Stimulated activated naive CD4-positive, alpha-beta T cell treated with Interleukin-2 at 50 U/mL for 16 hours (primary cell): ENCODE data around the gene PEF1.
A peak's percentile ranks its signal among the peaks of the same experiment; 100 is the strongest.

Experiments used
- DNase-seq: peaks from one replicate; lab custom pipeline; 2025; lab: John Stamatoyannopoulos, UW

The PEF1 gene, protein sequence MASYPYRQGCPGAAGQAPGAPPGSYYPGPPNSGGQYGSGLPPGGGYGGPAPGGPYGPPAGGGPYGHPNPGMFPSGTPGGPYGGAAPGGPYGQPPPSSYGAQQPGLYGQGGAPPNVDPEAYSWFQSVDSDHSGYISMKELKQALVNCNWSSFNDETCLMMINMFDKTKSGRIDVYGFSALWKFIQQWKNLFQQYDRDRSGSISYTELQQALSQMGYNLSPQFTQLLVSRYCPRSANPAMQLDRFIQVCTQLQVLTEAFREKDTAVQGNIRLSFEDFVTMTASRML

DNA sequence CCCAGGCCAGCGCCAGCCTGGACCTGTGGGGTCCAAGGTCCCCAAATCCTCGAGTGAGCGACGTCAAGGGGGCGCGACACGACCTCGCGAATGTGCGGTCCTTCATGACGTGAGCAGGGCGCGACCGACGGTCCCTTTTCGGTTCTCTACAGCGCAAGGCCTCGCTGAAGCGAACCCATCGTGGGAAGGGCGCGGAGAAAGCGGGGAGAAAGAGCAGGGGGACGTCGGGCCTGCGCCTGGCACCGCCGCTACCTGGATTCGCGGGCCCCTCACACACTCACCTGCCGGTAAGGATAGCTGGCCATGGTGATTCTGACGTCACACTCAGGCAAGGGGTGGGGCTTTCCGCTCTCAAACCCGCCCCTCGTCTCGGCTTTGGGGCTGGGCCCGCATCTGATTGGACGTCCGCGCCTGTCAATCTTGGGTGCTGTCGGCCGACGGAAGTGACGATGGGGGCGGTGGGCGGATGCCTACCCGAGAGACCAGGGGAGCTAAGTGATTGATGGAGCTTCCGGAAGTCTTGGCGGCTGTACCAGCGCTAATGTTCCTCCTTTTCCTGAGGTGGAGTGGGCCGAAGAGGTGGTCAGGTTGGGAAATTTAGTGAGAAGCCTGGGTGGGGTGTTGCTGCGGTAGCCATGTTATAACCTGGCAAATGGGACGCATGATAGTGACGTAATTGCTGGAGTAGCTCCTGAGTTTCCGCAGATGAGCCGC, at the start of gene PEF1:
Gene PEF1, minus strand, starts transcription at position 317 of the 714 bp plus-strand sequence. Its CDS starts 12 bp downstream, at position 305.
- DNase-seq, result peak; percentile 99

DNA sequence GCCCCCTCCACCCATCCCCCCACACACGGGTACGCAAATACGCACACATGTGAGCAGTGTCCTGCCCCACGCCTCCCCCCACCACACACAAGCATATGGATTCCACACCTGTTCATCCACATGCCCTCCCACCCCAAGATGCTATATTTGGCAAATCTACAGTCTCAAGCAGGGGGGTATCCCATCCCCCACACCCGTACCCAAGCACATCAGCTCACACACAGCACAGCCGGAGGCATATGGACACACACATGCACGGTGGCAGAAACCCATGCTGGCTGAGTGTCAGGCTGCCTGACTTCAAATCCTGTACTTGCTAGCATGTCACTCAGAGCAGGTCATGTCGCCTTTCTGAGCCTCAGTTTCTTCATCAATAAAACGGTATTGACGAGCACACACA, 48.6 kb upstream of the PEF1 start:
- DNase-seq, result no peak

DNA sequence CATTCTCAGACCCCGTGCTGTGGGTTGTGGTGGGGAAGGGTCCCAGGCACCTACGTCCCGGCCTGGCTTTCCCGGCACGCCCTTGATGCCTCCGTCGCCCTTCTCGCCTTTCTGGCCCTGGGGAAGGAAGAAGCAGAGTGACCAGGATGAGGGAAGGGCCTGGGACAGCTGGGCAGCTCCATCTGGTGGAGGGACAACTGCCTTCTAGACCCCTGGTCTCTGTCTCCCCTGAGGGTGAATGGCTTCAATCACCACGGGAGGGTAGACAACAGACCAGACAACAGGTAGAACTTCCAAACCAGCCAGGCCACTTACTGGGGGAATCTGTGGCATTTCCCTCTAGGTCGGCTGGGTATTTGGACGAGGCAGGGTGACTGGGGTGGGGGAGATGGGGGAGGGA, 47.3 kb upstream of the PEF1 start:
- DNase-seq, result no peak

DNA sequence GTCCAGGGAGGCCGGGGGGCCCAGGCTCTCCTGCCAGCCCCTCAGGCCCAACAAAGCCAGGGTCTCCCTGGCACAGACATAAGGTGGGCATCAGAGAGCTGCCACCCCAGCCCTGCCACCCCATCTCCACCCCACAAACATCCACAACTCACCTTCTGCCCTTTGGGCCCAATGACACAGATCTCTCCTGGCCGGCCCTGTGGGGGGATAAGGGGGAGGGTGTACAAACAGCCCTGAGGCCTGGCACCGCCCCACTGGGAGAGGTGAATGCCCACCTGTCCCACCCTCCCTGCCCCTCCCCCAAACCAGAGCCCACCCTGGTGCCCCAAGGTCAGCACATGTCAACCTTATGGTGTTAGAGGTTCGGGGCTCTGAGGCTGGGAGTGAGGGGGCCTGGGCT, 46.8 kb upstream of the PEF1 start:
- no peak for DNase-seq

DNA sequence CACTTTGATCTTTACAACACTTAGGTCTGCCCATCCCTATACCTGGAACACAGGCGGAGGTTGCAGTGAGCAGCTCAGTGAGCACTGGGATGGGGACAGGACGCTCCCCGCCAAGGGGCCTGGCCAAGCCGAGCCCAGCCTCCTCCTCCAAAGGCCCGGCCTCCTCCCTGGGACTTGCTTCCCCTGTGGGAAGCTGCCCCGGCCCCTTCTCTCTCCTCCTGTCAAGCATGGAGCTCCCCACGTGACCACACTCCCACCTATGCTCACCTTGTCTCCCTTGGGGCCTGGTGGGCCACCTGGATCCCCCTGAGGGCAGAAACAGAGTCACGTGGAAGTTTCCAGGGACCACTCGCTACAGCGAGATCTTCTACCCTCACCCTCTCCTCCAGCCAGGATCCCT, 46.2 kb upstream of the PEF1 start:
- no peak for DNase-seq

DNA sequence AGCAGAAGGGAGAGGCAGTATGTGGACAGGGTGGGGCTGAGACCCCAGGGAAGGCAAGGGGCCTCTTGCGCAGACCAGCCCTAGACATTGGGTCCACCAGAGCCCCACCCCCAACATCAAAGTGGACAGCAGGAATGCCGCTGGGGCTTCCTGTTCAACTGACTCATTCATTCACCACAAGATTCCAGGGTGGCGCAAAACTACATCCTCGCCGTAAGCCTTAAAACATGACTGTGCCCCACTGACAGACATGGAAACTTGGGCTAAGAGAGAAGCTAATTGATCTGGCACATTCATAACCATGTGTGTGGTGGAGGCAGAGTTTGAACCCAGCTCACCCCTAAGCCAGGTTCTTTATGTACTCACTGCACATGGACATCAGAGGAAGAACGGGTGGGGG, 45.2 kb upstream of the PEF1 start:
- DNase-seq, result no peak

DNA sequence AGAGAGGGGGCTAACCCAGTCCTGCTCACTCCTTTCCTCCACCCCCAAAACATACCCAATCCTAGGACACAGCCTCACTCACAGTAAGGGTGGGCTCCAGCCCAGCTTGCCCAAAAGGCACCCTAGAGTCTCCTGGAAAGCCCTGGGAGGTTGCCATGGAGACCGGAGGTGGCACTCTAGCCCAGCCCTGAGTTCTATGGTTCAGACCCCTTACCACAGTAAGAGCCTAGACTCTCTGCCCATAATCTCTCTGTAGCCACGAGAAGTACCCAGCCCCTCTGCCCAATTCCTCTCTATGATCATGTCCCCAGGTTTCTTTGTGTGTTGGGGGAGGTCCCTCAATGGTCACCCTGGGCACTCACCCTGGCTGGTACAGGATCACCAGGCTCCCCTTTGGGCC, 44.7 kb upstream of the PEF1 start:
- DNase-seq, result no peak

DNA sequence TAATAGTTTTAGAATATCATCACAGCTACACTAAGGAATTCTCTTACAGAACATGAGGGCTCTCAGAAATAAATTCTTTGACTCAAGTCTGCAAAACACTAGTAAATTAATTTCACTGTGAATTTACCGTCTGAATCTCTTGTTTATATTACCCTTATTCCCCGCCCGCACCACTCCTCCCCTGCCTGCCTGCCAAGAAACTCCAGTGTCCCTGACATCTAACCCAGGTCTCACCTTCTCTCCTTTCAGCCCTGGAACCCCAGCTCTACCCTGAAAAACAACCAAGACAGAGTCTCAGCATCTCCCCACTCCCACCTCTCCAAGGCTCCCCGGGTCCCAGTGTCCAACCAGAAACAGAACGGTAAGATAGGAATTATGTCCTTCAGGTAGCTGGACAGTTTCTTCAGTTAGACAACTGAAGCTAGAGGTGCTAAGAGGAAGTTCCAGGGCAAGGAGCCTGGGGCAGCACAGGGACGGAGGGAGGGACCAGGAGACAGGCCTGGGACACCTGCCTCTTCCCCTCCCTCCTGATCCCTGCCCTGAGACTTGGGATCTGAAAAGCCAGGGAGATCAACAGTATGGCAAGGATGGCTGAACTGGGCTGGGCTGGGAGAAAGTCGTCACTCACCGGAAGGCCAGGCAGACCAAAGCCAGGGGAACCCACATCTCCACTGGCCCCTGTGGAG, 43.7 kb upstream of the PEF1 start:
- DNase-seq, result no peak

DNA sequence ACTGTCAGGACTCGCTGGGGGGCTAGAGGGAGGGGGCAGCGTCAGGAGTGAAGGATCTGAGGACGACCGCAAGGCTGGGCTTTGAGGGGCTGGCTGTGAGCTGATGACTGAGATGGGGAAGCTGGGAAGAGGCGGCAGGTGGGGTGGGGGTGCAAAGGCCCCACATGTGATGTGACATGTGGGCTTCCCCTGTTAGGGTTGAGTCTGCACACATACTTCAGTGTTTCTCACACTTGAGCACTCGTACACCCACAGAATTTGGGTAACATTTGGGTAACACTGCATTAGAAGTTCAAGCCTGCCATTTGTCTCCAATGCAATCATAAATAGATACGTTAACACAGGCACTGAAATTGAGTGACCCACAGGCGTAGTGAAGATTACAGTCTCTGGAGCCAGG, 42.9 kb upstream of the PEF1 start:
- DNase-seq, result no peak

DNA sequence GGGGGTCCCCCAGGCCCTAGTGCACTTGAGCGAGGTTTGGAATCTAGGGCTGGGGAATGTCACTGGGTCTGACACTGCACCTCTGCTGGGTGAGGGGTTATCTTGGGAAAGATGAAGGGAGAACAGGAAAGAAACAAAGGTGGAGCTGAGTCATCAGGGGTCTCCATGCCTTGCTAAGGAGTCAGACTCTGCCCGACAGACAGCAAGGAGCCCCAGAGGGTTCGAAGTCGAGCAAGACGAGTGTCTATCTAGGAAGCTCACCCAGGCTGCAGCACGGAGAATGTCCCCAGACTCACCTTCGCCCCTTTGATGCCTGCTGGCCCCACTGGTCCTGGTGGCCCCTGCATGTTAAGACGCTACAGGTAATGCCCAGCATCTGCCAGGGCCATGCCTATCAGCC, 41.1 kb upstream of the PEF1 start:
- no peak for DNase-seq

DNA sequence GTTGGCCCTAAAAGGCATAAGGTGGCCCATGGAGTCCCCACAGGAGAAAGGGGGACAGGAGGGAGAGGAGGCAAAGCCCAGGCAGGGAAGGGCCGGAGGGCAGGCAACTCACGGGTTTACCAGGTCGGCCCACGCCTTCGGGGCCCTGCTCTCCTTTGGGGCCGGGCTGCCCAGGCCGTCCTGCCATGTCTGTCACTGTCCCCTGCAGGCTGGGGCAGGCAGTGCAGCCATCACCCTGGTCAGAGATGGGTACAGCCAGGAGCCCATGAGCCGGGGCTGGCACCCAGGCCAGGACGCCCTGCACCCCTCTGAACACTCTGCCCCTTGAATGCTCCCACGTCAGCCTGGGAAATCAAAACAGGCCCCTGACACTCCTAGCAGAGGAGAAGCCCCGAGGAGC, 39.3 kb upstream of the PEF1 start:
- DNase-seq, result no peak

DNA sequence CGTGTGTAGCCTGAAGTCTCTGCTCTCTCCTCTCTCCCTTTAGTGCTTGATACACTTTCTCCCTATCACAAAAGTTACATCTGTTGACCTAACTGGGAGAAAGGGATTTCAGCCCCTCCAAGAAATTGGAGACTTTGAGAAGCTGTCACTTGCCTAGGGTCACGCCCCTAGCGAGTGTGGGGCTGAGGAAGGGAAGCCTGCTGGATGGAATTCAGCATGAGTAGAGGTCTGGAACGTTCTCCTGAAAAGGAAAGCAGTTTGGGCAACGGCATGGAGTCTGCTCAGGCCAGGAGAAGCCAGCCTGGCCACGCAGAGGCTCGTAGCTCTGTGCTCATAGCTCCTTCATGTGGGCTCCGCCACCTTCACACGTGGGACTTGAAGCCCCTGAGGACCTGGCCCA, 36.7 kb upstream of the PEF1 start:
- DNase-seq, result no peak

DNA sequence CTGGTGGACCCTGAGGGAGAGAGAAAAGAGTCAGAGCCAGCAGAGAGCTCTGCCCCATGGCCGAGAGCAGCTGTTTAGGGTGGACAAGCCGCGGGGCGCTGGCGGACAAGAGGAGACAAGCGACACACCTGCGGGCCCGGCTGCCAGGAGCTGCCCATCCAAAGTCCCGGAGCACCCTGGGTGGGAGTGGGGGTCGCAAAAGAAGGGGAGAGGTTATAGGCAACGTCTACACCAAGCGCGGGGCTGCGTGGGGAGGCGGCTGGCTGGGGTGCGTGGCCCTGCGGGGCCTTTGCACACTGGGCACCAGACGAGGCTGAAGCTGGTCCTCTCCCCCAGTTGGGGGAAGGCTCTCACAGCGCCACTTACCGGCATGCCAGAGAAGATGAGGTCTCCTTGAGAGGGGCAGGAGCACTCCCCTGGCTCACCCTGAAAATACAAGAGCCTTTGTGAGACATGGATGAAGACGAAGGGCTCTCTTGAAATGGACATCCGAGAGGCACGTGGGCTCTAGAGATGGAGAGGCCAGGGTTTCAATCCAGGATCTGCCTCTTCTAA, 35.1 kb upstream of the PEF1 start:
- DNase-seq, result no peak

DNA sequence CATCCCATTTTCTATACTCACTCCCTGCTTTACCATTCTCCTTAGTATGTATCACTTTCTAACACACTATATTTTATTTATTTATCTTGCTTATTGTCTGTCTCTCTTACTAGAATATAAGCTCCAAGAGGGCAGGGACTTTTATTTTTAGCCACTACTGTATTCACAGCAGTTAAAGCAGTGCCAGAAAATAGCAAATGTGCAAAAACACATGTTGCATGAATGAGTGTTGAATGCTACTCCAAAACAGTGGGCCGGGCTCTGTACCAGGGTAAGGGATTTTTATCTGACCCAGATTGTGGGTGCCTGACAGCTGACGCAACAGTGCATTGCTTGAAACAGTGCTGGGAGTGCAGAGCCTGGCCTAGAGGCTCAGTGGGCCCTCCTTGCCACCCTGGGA, 34.4 kb upstream of the PEF1 start:
- DNase-seq, result no peak

DNA sequence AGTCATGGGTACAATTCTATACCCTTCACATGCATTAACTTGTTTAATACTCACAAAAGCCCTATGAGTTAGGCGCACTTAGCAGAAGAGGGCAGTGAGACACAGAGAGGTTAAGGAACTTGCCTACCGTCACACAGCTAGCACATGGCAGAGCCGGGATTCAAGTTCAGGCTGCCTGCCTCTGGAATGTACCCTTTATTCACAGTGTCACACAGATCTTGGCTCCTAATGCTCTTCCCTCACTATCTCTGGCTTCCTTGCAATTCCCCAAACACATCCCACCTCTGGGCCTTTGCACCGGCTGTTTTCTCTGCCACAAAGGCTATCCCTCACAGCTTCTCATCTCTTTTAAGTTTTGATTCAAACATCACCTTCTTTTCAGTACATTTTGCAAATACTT, 34.0 kb upstream of the PEF1 start:
- no peak for DNase-seq

DNA sequence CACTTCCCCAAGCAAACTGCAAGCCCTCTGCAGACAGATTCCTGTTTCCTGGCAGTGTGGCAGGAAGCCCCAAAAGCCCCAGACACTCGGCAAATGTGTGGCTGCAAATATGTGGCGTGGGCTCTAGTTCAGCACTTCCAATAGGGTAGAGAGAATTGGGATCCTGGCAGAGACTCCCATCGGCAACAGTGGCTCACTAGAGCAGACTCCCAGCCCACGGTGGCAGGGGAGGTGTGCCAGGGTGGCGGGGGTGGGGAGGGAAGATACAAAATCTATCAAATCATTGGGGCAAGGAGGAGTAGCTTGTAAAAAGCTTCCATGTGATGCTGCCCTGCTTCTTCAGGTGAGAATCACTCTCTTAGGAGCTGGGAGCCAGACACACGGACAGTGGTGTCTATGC, 33.3 kb upstream of the PEF1 start:
- no peak for DNase-seq

DNA sequence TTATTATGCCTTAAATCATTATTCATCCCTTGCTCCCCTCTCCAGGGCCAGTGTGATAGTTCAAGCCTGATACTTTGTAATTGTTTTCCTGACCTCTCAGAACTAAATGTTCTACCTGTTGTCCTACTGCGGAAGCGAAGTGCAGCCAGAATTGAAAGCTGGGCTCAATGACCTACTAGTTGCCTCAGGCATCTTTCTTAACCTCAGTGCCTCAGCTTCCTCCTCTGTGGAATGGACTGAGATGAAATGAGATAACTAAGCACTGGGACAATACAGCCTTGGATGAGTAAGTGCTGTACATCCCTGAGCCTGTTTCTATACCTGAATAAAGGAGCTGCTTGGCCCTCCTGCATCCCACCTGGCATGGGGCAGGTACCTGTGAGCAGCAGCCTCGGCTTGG, 32.7 kb upstream of the PEF1 start:
- DNase-seq, result no peak

DNA sequence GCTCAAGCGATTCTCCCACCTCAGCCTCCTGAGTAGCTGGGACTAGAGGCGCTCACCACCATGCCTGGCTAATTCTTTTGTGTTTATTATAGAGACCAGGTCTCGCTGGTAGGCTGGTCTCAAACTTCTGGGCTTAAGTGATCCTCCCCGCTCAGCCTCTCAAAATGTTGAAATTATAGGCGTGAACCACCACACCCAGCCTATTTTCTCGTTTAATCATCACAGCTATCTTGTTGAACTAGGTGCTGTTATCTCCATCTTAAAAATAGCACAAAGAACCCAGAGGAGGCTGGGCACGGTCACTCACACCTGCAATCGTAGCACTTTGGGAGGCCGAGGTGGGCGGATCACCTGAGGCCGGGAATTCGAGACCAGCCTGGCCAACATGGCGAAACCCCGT, 31.1 kb upstream of the PEF1 start:
- DNase-seq, result no peak

DNA sequence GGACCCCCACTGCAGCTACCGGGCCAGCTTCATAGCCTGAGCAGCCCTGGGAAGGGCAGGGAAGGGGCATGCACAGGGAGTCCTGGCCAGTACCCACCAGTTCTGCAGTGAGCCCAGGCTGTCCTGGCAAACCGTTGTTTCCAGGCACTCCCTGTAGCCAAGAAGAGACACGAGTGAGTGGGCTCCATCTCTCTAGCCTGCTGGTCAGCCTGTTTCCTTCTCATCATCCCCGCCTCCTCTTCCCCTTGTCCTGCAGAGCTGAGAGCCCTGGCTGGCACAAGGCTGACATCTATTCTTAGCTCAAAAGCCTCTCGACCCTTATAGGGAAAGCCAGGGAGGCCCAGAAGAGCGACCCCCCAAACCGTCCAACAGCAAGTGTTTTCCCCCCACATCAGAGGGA, 30.5 kb upstream of the PEF1 start:
- DNase-seq, result no peak

DNA sequence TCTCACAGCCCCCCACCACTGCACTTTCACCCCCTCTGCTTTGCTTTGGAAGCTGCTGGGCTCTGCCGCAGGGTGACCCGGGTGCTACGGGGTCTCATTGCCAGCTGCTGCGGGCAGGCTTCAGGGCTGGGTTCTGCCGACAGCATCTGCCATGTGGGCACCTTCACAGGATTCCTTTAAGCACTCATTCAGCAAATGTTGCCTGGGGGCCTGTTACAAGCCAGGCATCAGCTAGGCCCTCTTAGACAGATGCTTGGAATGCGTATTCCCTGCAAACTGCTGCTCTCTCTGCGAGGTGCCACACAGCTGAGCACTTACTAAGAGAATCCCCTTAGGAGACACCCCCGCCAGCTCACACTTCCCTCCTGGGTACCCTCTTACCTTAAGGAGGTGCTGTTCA, 29.9 kb upstream of the PEF1 start:
- DNase-seq, result no peak

DNA sequence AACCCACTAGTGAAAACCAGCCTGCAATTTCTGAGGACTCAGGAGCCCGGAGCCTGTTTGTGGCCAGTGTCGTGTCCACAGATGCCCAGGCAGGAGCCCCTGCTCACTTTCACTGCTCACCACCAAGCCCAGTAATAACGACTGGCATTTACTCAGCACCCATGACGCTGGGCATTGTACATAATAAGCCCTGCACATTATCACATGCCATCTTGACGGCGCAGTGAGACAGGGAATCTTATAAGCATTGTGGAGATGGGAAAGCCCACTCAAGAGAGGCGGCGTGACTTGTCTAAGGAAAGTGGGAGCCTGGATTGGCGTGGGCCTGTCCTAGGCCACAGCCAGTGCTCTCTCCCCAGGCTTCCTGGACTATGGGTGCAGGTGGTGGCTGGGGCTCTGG, 28.8 kb upstream of the PEF1 start:
- no peak for DNase-seq

DNA sequence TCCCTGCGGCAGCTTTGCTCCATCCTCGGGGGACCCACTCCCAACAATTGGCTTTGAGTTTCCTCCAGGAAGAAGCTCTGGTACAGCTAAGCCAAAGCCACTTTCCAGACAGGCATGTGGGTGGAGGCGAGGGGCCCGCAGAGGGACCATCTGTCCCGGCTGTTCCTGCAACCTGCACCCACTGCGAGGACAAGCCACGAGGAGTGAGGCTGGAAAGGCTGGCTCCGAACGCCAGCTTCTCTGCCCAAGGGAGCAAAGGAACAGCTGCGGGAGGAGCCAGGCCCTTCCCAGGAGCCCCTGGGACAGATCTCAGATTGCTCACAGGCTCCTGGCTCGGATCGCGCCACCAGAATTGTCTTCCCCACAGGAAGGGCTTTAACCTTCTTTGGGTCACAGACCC, 28.3 kb upstream of the PEF1 start:
- DNase-seq, result no peak

DNA sequence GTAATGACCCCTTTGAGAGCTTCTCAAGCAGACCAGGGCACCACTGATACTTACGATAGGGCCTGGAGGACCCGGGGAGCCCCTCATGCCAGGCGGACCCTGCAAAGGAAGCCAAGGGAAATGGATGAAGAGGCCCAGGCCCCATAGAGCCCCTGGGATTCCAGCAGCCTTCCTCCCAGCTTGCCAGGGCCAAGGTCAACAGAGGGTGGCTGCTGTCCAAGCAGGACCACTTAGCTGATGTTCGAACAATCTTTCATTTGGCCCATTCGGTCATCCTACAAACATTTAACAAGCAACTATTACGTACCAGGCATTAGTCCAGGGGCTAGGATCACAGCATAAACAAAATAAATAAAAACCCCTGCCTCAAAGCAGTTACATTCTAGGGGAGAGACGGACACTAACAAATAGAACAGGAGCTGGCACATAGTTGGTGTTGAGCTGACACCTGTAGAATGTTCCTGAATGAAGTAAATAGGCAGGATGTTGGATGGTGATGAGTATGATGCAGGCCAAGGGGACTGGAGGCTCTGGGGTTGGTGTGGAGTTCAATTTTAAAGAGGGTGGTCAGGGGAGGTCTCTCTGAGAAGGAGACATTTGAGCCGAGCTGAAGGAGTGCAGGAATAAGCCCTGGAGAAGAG, 27.0 kb upstream of the PEF1 start:
- no peak for DNase-seq
